T-helper 9 cell (primary cell): Measurements from ENCODE around the gene LRRC4C.

Experiments
- DNase-seq: peaks from one replicate; pipeline ENCODE4 v3.0.0-alpha.2; 2020

LRRC4C gene

DNA sequence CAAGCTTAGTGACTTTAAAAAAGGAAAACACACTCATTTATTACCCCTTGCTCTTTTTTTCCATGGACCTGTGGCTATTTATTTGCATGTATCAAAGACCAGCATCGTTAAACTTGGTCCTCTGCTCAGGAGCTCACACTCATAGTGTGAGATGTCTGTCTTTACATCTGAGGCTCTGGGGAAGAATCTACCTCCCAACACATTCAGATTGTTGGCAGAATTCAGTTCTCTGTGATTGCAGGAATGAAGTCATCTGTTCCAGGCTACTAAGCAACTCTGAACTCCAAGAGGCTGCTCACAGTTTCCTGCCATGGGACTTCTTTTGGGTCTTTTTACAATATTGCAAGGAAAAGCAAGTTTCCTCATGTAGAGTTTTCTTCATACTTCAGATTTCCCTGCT, 138.8 kb downstream of the LRRC4C start:
- DNase-seq: no peak

DNA sequence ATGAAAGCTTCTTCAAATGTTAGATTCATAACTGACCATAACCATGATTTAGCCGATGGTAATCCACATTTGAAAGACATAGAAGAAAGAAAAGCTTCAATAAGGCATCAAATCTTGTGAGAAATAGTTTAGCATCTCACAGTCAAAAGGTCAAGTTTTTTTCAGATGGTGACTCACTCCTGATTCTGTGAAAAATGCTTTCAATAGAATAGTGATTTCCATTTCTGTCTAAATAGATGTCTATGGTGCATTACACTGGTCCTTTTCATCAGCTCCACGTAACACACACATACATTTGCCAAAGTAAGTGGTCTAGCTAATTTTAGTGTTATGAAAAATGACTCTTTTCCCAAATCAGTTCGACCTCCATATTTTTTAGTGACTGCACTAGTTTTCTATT, 139.2 kb downstream of the LRRC4C start:
- no peak for DNase-seq

DNA sequence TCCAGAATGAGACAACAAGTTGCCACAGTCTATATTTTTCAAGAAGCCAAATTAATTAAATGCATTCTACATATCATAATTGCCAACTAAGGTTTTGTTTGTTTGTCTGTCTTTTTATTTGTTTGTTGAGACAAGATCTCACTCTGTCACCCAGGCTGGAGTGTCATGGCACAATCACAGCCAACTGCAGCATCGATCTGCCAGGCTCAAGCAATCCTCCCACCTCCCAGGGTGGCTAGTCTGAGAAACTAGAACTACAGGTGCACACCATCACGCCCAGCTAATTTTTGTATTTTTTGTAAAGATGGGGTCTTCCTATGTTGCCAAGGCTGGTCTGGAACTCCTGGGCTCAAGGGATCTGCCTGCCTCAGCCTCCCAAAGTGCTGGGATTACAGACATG, 140.0 kb downstream of the LRRC4C start:
- no peak for DNase-seq

DNA sequence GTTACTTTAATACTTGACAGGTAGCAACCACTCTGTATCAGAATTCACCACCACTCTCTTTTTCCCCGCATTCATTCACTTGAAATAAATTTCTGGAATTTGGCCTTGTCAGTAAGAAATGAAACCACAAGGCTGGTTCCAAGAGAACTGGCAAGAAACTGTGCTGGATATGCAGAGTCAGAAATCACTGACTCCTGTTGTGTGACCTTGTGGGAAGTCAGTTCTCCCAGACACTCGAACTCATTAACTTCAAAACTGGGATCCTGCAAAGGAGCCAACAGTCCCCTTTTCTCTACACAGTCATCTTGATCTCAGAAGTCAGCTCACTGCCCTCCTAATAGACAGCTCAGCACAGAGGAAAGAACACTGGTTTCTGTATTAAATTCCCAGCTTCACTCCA, 142.7 kb downstream of the LRRC4C start:
- DNase-seq: no peak

DNA sequence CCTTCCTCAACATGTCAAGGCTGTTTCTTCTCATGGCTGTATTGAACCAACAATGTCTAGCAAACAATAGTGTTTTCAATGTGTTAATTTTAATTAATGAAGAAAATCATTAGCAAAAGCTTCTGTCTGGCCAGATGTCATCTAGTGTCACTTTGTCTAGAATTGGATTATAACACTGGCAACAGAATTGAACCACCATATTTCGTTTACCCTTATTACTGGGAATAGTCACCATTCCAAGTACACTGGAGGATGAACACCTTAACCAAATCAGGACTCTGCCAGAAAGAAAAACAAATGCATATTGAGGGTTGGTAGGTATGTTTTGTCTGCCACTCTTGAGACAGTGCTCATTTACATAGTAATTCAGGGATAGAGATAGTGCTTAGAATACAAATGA, 146.2 kb downstream of the LRRC4C start:
- no peak for DNase-seq

DNA sequence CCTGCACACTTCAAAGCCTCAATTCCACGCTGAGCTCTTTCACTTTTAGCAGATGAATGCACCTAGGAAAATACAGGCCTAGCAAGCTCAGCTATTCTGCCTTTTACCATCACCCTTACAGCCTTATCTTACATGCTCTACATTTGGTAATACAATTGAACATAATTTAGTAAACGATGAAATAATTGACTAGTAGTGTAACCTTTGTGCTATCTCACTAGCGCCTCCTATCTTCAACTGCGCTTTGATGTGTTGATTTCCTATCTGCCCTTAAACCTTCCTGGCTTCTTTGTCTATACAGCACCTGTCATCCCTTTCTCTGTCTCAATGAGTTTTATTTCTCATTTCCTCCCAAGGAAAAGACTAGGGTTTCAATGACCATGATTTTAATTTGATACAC, 149.7 kb downstream of the LRRC4C start:
- DNase-seq: no peak

DNA sequence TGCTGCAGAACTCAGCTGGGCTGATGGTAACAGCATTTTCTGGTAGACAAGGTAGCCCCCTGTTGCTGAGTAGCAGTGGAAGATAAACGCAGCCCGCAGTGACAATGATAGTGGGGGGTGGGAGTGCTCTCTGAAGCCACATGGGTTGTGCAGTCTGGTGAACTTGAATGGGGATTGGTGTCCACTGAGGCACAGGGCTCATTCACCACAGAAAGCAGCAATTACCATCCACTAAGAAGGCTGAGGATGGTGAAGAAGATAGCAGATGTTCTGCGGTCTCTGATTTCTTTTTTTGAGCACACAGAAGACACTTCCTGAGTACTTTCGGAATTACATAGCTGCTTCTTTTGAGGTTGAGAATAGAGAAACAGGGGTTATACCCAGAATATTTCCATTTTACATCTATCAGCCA, 150.3 kb downstream of the LRRC4C start:
- no peak for DNase-seq

DNA sequence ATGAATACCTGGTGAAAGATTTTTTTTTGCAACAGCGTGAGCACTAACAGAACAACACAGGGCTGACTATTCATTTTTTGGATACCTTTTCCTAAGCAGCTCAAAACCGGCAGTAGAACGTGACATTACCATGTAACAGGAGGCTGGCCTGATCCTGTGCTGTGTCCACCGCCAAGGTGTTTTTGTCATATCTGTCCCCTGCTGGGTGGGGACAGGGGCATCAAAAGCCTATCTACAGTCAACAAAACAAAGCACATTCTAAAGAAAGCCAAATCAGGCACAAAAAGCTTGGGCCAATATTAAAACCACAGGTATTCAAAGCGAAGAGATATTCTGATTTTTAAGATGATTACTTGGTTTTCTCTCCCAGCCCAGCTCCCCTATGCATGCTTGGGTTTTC, 151.2 kb downstream of the LRRC4C start:
- DNase-seq: no peak

DNA sequence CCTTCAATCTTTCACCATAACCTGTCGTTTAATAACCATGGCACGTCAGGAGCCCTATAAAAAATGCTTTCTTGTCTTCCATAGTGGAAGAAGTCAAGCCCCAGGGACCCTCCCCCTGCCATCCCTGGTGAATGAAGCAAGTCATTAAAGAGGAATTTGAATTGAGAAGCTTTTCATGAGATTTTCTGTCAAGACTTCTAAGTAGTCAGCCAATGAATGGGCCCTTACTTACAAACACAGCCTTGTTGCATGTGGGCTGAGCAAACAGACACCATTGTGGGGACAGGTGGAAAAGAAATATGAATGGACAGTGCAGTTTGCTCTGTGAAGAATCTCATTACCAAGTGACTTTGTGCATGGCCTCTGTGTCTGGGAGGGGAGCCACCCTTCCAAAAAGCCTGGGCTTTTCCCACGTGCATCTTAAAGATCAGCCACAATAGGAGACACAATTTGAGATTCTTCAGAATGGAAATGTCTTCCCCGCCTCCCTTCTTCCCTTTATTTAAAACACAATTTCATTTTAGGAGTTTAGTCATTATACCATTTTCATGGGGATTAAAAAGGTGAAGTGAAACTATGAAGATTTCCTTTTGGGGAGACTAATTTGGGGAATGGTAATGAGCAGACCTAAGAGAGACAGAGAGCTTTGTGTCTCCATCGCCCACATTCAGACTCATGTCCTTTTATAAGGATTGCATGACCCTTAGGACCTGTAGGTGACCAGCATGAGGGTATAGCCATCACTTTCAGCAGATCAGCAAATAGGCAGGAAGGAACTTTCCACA, 152.0 kb downstream of the LRRC4C start:
- DNase-seq: no peak

DNA sequence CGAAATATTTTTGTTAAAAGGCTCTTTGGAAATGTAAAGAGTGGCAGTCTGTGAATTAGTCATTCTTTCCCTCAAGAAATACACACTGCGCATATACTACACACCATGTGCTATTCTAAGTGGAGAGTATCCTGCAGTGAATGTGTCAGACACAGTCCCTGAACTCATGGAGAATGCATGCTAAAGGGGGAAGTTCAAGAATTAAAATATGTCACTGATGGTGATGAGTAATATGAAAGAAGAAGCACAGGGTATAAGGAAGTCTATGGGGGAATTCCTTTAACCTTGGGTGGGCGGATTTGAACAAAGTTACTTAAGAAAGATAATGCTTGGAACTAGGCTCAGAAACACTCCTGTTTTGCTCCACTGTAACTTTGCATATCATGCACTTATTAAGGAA, 153.0 kb downstream of the LRRC4C start:
- no peak for DNase-seq

DNA sequence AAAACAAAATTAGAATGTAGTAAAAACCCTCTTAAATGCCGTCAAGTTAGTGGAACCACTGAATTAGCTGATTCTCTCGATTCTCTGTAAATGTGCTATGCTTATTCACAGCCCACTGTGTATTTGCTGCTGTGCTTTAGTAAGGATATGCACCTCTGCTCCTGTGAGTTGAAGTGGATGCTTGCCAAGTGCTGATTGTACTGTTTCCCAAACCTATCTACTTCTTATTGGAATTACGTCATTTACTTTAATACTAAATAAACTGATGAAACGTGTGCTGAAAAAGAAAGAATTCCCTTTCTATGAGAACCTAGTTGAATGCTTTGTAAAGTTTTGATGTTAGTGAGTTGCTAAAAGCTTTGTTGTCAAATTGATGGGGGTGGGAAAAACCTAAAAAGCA, 158.4 kb downstream of the LRRC4C start:
- no peak for DNase-seq

DNA sequence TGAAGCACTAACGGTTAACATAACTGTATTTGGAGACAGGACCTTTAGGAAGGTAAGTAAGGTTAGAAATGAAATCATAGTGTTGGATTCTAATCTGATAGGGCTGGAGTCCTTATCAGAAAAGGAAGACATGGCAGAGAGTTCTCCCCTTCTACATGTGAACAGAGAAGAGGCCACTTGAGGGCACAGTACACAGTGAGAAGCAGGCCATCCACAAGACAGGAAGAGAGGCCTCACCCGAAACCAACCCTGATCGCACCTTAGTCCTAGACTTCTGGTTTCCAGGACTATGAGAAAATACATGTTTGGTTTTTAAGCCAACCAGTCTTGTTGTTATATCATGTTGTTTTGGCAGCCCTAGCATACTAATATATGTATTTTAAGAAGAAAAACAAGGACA, 170.0 kb downstream of the LRRC4C start:
- DNase-seq: no peak

DNA sequence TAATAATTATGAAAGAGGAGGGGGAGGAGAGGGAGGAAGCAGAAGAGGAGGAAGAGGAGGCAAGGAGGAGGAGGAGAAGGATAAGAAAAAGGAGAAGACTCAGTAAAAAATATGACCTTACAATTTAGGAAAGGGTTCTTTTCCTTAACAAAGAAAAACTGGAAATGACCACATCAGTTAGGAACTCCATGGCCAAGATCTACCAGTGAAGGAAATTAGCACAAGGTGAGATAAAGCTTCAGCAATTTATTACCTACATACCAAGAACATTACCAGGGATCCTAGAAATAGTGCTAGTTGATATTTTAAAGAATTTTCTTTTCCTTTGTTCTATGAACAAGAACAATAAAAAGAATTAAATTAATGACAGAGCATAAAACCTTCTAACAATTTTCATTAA, 172.7 kb downstream of the LRRC4C start:
- no peak for DNase-seq

DNA sequence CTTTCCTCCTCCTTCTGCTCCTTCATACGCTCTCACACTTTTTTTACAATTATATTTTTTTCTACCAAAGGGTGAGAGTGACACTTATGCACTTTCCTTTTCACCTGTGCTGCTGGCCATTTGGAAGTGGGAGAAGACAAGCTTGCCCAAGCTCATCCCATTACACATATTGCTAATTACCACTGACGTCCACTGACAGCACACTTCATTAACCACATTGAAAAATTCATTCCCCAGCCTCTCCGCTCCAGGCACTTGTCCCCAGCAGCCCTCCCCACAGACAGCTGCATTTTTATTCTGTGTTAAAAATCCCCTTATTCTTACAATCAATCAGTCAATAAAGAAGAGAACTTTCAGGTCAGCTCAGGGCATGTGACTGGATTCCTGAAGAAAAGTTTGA, 175.1 kb downstream of the LRRC4C start:
- DNase-seq: no peak

DNA sequence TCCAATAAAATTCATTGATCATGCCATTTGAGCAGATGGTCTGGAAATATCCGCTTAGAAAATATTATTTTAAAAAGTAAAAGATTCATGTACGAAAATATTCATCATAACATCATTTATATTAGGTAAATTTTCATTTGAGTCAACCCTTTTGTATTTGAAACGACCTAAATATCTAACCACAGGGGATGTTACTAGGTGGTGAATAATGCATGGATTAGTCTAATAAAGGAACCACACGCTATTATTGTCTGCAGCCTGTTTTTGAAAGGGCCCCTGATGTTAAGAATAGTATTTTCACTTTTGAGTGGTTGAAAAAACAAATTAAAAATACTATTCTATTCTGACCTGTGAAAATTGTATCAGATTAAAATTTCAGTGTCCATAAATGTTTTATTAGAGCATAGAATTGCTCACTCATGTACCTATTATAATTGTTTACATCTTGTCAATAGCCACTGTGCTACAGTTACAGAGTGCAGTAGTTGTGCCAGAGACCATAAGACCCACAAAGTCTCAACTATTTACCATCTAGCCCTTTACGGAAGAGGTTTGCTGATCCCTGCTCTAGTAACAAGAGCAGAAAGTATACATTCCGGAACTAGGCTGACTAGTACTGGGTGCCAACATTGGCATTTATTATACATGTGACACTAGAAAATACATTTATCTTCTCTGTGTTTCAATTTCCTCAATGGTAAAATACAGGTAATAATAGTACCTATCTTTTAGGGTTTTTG, 176.1 kb downstream of the LRRC4C start:
- no peak for DNase-seq

DNA sequence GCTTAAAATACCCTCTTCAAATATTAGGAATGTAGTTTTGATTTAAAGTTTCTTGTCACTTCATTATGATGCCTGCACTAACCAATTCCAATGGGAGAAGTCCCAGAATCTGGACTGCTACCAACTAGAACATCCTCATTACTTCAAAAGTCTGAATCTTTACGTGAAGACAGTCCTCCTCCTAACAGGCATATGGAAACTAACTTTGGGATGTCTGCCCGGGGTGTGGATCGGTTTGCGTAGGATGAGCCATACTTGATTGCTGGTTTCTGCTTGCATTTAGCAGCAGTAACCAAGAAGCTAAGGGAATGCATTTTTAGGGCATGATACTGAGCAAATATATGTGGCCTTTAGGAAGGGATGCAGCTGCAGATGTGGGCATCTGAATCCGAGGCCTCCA, 177.1 kb downstream of the LRRC4C start:
- no peak for DNase-seq

DNA sequence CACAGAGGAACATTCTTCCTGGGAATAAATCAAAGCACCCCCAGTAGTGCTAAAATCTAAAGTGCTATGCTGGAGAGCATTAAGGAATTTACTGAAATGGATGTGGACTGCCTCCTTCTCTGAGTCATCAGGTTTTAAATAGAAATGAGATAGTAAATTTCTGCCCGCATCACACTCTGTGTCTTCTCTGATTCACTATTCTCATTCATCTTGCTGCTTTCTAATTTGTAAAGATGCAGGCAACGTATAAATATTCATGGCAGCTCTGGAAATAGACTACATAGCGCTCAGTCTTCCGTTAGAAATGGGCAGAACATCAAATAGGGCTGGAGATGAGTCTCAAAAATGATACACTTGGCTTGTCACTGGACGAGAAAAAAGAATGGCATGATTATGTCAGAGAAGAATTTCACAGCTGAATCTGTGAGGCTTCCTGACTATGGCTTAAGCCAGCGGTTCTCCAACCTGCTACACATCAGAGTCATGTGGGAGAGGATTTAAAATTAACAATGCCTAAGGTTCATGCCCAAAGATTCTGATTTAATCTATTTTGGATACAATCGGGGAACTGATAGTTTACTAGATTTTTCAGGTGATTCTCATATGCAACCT, 178.2 kb downstream of the LRRC4C start:
- DNase-seq: no peak

DNA sequence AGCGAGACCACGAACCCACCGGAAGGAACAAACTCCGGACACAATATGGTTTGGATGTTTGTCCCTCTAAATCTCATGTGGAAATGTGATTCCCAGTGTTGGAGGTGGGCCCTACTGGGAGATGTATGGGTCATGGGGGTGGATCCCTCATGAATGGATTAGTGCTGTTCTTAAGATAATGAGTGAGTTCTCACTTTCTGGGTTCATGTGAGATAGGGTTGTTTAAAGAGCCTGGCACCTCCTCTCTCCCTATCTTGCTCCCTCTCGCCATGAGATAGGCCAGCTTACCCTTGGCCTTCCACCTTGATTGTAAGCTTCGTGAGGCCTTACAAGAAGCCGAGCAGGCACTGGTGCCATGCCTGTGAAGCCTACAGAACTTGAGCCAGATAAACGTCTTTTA, 184.6 kb downstream of the LRRC4C start:
- no peak for DNase-seq

DNA sequence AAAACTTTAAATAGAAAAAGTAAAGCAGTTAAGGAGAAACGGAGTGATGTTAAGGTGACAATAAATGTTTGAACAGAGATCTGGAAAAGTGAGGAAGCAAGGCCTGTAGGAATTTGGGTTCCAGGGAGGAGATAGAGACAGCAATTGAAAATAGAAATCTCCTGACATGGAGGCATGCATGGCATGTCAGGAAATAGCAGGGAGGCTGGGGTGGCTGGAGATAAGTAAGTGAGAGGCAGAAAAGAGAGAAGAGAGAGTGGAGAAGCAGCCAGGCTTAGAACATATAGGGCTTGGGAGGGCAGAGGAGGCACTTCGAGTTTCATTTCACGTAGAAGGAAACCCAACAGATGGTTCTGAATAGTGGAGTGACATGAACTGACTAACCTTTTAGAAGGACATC, 185.5 kb downstream of the LRRC4C start:
- DNase-seq: no peak

DNA sequence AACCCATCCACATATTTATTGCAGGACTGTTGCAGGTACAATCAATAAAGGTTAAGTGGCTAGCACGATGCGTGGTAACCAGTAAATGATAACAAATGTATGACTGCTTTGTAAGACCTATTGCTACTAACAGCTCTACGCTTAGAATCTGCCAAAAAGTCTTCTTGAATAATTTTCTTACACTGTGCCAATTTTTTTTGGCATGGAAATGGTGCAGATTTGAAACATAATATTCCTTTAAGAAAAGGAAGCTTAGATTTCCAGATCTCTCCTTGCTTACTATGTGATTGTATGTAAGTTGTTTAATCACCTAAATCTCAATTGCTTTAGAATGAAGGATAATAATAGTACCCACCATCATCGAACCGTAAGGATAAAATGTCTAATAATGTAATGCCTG, 192.0 kb downstream of the LRRC4C start:
- no peak for DNase-seq

DNA sequence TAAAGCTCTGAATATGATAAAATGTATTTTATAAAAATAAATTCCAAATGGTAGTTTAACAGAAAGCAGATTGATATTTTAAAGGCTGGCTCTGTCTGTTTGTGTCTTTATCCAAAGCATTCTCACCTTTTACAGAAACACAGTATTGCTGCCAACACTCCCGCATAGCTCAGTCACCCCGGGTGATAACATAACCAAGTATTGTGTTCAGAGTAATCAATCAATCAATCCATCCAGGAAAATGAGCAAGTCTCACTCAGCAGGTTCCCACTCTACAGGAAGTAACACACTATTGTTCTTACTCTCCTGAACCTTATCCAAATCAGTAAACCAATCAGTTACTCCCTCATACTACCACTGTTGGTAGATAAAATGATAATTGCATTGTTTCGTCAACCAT, 203.4 kb downstream of the LRRC4C start:
- DNase-seq: no peak

DNA sequence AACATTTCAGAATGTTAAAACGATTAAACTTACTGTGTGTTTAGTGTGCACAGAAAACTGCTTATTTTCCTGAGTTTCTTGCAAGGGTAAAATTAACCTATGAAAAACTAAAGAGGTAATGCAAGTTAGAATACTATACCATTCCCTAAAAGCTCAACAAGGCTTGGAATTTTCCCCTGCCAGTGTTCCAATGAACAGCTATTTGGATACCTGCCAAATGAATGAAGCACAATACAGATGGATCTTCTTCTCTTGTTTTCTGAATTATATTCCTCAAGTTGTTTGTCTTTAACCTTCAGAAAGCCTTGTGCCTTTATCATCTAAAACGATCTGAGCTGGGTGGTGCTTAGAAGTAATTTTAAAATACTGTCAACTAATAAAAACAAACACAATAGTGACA, 204.5 kb downstream of the LRRC4C start:
- DNase-seq: no peak

DNA sequence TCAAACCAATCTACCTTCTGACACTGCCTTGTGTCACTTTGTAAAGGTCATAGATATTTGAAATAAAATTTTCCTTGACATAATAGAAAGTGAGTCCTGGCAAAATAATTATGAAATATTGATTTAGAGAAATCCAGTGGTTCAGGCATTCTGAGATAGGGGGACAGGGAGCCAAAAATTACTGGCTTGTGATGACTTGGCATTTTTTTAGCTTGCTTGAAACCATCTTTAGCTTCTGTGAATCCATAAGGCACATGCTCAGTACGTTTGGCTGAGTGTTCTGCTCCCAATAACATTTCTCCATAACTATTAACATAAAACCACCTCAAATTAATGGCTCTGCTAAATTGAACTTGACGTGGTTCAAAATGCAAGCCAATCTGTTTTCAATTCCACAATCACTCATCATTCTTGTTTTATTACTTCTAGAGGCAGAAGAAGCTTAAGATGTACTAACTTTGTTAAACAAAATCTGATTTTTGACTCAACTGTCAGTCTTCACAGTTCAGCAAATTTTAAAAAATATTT, 209.0 kb downstream of the LRRC4C start:
- DNase-seq: no peak

DNA sequence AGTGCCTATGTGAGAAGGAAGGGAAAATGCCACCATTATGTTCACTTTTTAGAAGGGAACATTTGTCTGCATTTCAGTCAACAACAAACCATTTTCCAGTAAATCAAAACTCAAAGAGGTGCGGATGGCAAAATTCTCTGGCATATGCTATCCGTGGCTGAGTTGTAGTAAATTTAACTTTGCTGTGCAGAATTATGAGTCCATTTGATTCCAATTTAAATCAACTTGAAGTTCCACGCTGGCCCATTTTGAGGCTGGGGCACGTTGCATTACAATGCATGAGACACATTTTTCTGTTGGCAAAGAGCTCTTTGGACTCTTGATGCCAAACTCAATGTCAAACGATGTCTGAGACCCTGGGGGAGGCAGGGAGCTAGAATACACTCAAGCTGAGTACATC, 211.8 kb downstream of the LRRC4C start:
- DNase-seq: no peak
